ENCODE data around the gene MAPKAP1.

MAPKAP1 gene

DNA sequence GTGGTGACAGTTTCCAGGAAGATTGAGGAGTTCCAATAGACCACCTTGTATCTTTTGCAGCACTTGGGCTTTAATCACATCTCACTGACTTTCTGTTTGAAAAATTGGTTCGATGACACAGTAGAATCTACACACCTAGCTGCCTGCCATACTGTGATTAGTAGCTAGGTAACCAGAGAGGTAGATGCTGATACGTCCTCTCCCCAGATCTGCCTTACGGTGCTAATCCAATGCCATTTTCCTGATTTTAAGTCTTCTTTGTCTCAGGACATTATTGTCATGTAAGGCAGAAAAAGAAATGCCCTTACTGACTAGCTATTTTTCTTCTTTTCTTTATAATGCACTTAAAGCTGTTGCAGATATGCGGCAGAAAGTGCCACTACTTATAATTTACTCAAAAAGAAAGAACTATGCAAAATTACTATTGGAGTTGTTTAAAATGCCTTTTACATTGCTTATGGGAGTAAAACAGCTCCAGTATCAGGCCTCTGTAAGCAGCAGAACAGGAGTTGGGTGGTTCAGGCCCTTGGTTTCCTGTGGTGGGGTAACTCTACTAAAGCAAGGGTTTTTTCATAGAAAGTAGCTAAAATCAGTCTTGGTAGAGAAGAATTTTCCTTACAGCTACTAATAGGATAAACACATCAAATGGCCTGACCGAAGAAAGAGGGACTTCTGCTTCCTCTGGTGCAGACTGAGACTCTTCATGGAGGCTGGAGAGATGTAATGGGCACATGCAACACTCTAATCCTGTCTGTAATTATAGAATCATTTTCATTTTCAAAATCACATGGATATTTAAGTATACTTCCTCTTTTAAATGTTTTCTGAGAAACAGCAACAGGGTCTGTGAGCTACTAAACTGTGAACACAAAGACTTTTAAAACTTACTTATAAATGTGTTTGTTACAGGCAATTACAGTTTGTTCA lies 177.2 kb downstream of the MAPKAP1 start:
- DNase-seq: peak; percentile 15

DNA sequence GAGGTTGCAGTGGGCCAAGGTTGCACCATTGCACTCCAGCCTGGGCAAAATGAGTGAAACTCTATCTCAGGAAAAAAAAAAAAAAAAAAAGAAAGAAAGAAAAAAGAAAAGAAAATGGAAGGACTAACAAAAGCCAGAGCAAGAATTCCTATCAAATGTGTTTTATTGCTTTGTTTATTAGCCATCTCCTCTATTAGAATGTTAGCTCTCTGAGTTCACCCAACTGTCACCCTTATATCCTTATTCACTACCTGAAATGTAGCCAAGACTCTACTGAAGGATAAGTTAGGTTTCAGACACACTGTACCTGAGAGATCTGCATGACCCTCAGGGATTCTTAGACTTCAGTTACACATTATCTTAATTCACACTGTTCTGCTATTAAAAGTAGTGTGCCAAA lies 177.9 kb downstream of the MAPKAP1 start:
- no peak for DNase-seq

DNA sequence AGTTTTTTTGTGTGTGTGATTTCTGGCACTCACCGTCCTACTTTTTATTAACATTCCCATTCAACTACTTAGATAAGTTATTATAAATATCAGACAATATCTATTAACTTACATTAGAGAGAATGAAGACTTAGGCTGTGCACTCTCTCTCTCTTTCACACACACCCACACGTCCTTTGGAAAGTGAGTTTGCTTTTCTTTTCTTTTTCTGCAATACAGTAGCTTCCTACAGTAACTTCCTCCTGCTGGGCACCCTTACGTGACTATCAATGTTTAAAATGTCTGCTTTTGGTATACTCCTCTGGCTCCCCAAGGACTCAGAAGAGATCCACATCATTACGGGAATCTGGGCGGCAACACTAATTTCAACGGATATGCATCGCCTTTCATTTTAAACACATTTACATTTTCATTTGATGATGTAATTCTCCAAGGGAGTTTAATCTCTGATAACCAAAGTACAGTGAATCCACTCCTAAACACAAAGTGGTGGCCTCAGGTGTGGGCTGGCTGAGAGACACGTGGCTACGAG lies 179.5 kb downstream of the MAPKAP1 start:
- DNase-seq: no peak

DNA sequence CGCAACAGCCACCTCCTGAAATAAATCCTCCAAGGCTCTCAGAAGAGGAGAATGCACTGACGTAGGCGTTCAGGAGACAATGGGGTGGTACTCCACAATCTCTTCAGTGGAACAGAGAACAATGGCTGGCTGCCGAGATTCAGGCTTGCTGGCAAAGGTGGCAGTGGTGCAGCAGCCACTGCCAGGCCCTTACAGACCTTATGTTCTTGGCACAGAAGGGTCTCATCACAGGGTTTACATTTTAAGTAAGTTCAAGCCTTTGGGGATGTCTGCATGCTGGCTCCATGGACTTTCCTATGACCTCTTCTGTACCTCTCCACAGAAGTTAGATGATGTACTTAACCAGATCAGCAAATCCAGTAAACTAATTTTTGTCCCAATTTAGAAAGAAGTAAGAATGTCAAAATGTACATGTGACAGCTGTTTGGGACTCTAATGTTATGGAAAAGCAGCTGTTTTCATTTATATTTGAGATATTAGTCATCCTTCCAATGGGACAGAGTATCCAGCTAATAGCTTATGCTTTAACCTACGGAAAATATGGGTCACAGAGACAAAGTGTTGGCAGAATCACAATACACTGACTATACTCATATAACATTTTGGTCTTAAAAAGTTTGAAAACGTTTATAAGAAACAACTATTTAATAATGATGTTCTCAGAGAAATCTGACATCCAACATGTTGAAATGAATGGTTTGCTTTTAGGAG lies 180.9 kb downstream of the MAPKAP1 start:
- no peak for DNase-seq

DNA sequence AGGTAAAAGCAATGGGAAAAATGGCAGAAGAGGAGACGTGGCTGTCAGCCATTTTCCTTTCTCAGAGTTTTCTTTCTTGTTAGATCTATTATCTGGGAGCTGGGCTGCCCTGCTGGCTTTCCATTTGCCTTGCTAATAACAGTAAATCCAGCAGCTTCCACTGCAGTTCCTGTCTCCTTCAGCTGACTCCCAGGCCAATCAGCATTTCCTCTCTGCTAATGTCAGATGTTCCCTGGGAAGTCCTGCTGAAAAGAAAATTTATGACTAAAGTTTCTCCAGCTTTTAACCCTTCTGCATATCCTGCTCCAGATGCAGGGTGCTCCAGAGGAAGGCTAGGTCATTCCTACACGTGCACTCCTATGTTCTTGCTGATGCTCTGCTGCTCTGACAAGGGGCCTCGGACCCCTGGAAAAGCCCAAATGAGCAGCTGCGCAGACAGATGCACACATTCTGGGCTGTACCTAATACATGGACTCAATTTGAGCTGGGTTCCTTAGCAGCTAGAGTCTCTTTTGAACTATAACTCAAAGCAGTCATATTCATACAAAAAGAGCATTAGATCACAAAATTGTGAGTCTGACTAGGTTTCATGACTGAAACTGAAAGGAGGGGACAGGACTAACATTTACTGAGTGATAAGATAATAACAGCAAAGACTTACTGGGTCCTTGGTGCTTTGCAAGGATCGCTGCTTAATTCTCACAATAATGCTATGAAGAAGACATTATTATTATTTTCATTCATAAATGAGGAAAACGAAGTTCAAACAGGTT lies 182.2 kb downstream of the MAPKAP1 start:
- DNase-seq: no peak

- DNase-seq: no peak
Observed at GRCh38 chr9:125523681-125524080, 183.3 kb downstream of the MAPKAP1 start.

DNA sequence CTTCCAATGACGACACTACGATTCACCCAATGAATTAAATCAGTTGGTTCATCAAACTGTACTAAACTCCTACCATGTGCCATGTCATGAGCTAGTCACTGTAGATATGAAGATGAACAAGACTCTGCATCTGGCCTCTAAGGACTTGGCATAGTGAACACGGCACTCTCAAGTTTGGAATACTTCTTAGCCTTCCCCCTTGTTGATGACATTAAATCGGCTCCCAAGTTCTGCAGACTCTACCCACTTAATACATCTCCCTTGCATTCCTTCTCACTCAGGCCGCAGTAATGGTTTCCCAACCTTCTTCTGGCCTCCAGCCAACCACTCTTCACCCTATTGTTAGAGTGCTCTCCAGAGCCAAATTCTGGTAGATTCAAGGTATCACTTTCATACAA lies 184.7 kb downstream of the MAPKAP1 start:
- no peak for DNase-seq

DNA sequence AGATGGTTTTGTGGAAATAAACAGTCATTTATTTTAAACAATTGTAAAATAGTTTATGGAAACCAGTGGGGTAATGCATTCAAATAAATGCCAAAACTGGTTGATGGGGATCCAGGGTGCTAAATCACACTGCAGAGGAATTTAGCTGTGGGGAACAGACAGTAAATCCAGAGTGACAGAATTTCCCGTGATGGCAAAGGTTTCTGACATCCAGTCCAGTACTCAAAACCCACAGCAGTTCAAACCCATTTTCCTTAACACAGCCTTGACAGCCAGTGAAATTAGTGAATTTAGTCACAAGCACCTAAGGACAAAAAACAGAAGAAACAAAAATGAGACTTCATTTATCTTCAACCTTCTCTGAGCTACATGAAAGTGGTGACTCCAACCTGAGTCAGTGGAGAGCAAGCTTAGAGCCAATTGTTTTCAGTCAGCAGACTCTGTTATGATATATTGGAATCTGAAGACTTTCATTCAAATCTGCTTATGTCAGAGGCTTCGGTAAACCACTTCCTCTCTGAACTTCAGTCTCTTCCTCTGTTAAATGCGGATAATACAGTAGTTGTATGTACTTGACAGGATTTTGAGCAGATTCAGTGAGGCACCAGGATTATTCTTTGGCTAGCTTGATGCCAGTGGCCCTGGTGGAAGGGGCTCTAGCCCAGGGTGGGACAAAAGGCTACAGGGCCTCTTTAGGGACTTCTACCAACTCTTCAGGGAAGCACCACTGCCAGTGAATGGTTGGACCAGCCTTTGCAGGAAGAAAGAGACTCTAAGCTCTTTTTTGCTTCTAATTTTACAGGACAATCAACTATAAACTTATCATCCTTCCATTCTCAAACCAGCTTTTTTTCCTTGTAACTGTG lies 185.3 kb downstream of the MAPKAP1 start:
- DNase-seq: peak; percentile 48

GRCh38 chr9:125519734-125520133 lies 187.3 kb downstream of the MAPKAP1 start:
- no peak for DNase-seq

DNA sequence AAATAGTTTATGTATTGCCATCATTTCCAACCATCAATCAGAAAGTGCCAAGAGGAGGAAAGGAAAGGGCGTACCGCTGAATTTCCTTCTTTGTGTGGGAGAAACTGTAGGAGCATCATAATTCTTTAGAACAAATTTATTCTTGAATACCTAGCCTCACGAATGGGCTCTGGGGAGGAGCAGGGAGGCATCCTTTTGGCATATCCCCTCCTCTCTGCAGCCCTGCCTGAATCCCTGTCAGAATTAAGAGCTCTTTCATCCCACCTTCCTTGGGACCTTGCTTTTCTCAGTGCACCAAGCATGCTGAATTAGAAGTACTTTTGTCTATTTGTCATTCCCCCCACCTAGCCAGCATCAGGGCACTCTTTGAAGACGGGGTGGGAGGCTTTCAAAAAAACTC lies 189.4 kb downstream of the MAPKAP1 start:
- no peak for DNase-seq

- no peak for DNase-seq
Observed at GRCh38 chr9:125515983-125516940, 190.7 kb downstream of the MAPKAP1 start.

DNA sequence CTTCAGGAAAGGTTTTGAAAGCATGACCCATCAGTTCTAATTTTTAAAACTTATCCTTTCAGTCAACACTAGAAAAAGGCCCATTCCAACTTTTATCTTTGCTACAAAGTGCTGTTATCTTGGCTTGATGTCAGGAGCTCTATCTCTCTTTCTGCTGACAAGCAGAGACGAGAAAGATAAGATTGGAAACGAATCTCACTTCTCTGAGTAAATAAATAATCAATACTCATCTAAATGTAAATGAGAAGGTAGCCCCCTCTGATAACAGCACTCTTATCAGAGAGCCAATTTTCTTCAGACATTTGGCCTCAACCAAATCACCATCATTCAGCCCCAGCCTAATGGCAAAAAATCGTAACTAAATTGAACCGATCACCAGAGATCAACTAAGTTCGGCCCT lies 191.7 kb downstream of the MAPKAP1 start:
- no peak for DNase-seq

DNA sequence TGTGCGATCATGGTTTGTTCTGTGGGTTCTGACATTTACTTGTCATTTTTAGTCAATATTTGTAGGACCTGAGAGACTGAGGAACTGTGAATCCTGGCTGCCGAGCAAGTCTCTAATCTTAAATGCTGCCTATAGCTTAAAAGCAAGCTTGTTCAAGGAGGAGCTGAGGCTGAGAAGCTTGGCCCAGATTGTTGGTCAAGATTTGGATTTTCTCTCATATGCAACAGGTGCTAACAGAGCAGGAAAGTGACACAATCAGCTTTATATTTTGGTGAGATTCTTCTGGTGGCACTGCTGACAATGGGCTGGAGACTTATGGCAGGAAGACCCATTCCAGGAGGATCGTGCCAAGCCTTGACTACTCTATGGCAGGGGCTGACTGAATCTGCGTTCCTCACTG lies 192.5 kb downstream of the MAPKAP1 start:
- no peak for DNase-seq

DNA sequence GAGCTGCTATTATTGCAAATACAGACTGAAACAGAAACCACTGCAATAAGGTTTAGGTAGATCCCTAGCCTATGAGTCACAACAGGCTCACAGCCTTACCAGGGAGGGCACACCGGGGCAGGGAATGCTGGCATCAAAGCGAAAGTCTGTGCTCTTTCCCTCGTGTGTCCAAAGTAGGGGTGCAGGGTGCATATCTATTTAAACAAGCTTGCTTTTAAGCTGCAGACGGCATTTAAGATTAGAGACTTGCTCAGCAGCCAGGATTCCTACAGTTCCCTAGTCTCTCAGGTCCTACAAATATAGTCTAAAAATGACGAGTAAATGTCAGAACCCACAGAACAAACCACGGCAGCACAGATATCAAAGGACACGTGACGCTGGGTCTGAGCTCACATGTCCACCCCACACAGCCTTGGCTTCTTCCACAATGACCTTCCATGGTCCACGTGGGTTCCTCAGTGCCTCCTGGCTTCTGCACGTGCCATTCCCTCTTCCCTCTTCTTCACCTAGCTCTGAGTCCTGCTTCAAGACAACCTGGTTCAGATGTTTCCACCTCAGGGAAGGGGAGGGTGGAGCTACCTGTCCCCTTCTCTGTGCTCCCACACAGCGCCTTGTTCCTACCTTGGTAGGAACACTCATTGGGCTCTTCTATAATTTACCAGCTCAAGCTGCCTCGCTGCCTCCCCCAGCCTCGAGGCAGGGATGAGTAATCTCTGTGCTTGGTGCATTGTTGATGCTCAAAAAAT lies 193.2 kb downstream of the MAPKAP1 start:
- DNase-seq: peak; percentile 70

GRCh38 chr9:125513303-125513667 lies 193.7 kb downstream of the MAPKAP1 start:
- DNase-seq: no peak

GRCh38 chr9:125511789-125512660 lies 195.0 kb downstream of the MAPKAP1 start:
- DNase-seq: no peak

DNA sequence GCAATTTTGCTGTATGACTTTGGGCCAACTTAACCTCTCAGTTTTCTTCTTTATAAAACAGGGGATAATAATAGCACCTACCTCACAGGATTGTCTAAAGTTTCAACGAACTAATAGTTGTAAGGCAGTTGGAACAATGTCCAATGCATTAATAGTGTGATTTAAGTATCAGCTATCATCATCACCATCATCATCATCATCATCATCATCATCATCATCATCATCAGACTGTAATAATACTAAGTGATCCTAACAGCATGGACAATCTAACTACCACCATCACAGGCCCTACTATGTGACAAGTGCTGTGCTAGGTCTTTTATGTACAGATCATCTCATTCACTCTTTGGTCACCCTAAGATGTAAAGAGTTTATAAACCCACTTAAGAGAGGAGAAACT lies 196.0 kb downstream of the MAPKAP1 start:
- no peak for DNase-seq

DNA sequence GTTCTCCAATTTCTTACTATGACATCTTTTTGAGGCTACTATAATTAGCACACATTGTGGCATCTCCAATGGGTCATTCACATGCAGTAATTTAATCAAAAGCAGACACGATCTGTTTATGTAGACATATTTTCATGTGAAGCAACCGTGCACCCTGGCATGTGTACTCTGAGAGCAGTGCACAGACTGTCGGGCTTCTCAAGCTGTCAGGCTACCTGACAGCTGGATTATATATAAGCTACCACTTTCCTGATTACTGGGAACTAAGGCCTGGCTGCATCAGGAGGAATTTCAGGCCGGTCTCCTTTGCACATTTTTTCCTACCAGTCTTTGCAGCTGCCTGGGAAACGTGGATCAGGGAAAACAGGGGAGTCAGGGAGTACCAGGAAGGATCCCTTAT lies 197.5 kb downstream of the MAPKAP1 start:
- DNase-seq: no peak

DNA sequence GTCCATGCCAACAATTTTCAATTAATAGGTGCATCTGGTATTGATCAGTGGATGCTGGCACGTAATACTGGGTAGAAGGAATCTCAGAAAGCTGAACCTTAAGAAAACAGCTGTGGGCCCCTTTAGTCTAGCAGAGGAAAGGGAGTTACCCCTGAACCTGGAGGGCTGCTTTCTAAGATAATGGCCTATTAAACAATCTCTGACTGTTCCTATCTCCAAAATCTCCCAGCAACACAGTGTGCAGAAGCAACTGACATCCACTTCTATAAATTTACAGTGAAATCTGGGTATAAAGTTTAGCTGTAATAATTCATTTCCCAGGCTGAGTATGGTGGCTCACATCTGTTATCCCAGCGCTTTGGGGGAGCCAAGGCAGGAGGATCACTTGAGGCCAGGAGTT lies 198.8 kb downstream of the MAPKAP1 start:
- DNase-seq: peak; percentile 45
